Activated CD4-positive, alpha-beta T cell treated with anti-CD3 and anti-CD28 coated beads for 36 hours (primary cell): Measurements from ENCODE around the gene KCNJ16. TPM values are rescaled to one million over a fixed set of nuclear protein-coding genes. Genes with fewer than 3 reads are reported as not detected.

Experiments
- ATAC-seq: fragments of 200-7000 bp; cut with Tn5 transposase; one replicate; pipeline ENCODE4 v1.10.0; 2021; ENCODE audit warnings: mild to moderate bottlenecking, moderate library complexity
- CTCF ChIA-PET: fragments of 350-600 bp; sonication (Branson Sonifier 250); formaldehyde crosslinking; loops from one replicate; lab custom pipeline; 2021; ENCODE audit warnings: antibody characterized with exemption; lab: Charles Lee
- POLR2A ChIA-PET: fragments of 350-600 bp; sonication (Branson Sonifier 250); formaldehyde crosslinking; loops from one replicate; lab custom pipeline; 2021; ENCODE audit warnings: antibody characterized with exemption, inconsistent platforms; lab: Charles Lee
- DNase-seq: peaks from one replicate; pipeline ENCODE4 v3.0.0-alpha.2; 2020
- H3K27ac Mint-ChIP-seq: one replicate; pipeline ENCODE4 v1.8.0; 2021; ENCODE audit warnings: mixed read lengths
- H3K27me3 Mint-ChIP-seq: one replicate; pipeline ENCODE4 v1.8.0; 2021; ENCODE audit warnings: mixed read lengths
- H3K36me3 Mint-ChIP-seq: one replicate; pipeline ENCODE4 v1.8.0; 2021; ENCODE audit warnings: low read depth, mixed read lengths
- H3K4me1 Mint-ChIP-seq: one replicate; pipeline ENCODE4 v1.8.0; 2021; ENCODE audit warnings: mixed read lengths
- H3K4me3 Mint-ChIP-seq: one replicate; pipeline ENCODE4 v1.8.0; 2021; ENCODE audit warnings: mild to moderate bottlenecking, moderate library complexity, mixed read lengths
- H3K9me3 Mint-ChIP-seq: one replicate; pipeline ENCODE4 v1.8.0; 2021; ENCODE audit warnings: low read depth, mixed read lengths
- intact Hi-C, 2 experiments: fragments of 100-400 bp; cut with DNase I in 1 of 2; cut with micrococcal nuclease in 1 of 2; formaldehyde crosslinking; loops; one replicate each; pipeline versions ENCODE4 v1.14.2 to v1.15.1; 2022 to 2024; cut with DNase I, micrococcal nuclease
- total RNA-seq, 2 experiments: library from RNA; stranded (reverse); gene quantifications; one replicate each; pipeline ENCODE4 v1.2.3, GENCODE V29; 2021

KCNJ16 gene
- total RNA-seq, 2 experiments from 2014 or later, result not detected

DNA sequence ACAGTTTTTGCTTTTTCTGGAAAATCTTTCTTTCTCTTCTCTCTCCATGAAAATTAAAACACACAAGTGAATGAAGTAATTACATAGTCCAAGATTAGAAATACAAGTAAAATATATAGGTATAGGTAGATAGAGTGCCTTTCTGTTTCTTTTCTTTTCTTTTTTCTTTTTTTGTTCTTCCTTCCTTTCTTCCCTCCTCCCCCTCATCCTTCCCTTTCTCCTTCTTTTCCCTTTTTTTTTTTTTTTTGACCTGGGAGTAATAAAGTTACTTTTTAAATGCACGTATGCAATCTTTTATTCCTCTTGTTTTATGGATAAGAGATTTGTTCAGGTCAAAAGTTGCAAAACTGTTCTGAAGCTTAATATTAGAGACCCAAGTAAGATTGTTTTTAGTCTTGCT, 59.8 kb downstream of the KCNJ16 start:
- H3K36me3 Mint-ChIP-seq, result no peaks in the 10 kb centered on the region
- intact Hi-C loops, result no loop called here
- no peak for ATAC-seq
- ChIA-PET CTCF (no interaction called here), POLR2A (no interaction called here)
- no peak for DNase-seq
- peaks cover 8% of the 10 kb centered on the region for H3K27me3 Mint-ChIP-seq
- no peak overlapping the region for H3K27ac Mint-ChIP-seq
- H3K4me3 Mint-ChIP-seq, result no peak overlapping the region
- H3K9me3 Mint-ChIP-seq, result no peaks in the 10 kb centered on the region
- H3K4me1 Mint-ChIP-seq, result peaks cover 21% of the 10 kb centered on the region

- POLR2A ChIA-PET, result no interaction called here
- Mint-ChIP-seq H3K4me3 (no peak overlapping the region), H3K36me3 (no peaks in the 10 kb centered on the region), H3K9me3 (no peaks in the 10 kb centered on the region), H3K27me3 (peaks cover 10% of the 10 kb centered on the region), H3K4me1 (peaks cover 21% of the 10 kb centered on the region), H3K27ac (no peak overlapping the region)
- DNase-seq (no peak), ATAC-seq (no peak)
- CTCF ChIA-PET, result no interaction called here
- intact Hi-C loops, result loop anchor here in 1 of 2 experiments (2.0 kb wide), 1 partner anchor 29 kb away; no protein-coding TSS in a partner anchor
These were observed 61.1 kb downstream of the KCNJ16 start for GRCh38 chr17:70136131-70136530.

DNA sequence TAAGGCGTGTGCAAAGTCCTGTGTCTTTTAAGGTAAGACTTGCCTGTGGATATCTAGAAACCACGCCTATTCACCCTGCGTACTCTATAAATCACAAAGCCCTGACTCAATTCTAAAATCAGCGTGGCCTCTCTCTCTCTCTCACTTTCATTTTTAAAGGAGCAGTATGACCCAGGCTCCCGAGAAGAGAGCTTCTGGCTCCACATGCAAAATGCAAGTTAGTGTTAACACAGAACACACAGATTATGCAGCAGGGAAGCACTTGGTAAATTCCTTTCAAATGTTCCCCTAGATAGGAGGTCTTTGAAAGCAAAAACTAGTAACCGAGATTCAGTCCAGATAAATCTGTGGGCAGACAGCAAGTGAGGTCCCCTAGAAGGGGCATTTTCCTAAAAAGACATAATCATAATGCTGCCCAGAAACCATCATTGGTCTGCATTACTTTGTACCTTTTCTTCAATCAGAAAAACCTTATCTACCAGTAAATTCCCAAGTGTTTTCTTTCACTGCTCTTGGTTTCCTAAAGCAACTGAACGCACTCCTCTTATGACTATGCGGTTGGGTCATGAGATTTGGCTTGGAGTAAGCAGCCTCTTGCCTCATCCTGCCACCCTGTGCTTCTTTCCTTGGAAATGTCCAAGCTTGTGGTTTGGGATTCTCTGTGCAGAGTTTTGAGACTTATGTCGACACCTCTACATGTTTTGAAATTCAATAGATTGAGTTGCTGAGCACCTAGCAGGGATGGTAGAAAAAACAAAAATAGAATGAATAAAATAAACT, 62.6 kb downstream of the KCNJ16 start:
- H3K4me1 Mint-ChIP-seq, result peaks cover 21% of the 10 kb centered on the region
- no peak overlapping the region for H3K4me3 Mint-ChIP-seq
- peaks cover 7% of the 10 kb centered on the region for H3K27me3 Mint-ChIP-seq
- DNase-seq (peak; percentile 59), ATAC-seq (peak; percentile 98)
- H3K9me3 Mint-ChIP-seq, result no peaks in the 10 kb centered on the region
- peak overlapping the region; percentile 66 for H3K27ac Mint-ChIP-seq
- H3K36me3 Mint-ChIP-seq, result no peaks in the 10 kb centered on the region
- CTCF ChIA-PET, result interaction anchor here (0.5 kb wide), 2 partner anchors 34 to 628 kb away, joined by 3 read pairs; no protein-coding TSS in a partner anchor
- intact Hi-C loops, result loop anchor here in 1 of 2 experiments (1.0 to 2.0 kb wide), 2 partner anchors 31 to 810 kb away; partner anchors contain the start of gene ABCA5
- POLR2A ChIA-PET, result interaction anchor here (0.7 kb wide), 1 partner anchor 993 kb away, joined by 4 read pairs; no protein-coding TSS in a partner anchor

GRCh38 chr17:70138291-70138865, 63.4 kb downstream of the KCNJ16 start:
- DNase-seq, result no peak
- no peaks in the 10 kb centered on the region for H3K36me3 Mint-ChIP-seq
- H3K4me1 Mint-ChIP-seq, result peaks cover 21% of the 10 kb centered on the region
- intact Hi-C loops, result no loop called here
- ChIA-PET CTCF (no interaction called here), POLR2A (no interaction called here)
- H3K4me3 Mint-ChIP-seq, result no peak overlapping the region
- ATAC-seq, result no peak
- H3K27ac Mint-ChIP-seq, result no peak overlapping the region
- peaks cover 7% of the 10 kb centered on the region for H3K27me3 Mint-ChIP-seq
- no peaks in the 10 kb centered on the region for H3K9me3 Mint-ChIP-seq

GRCh38 chr17:70139449-70139993, 64.5 kb downstream of the KCNJ16 start:
- DNase-seq (no peak), ATAC-seq (no peak)
- no peak overlapping the region for H3K27ac Mint-ChIP-seq
- intact Hi-C loops, result no loop called here
- POLR2A ChIA-PET, result no interaction called here
- H3K4me1 Mint-ChIP-seq, result peaks cover 21% of the 10 kb centered on the region
- peaks cover 6% of the 10 kb centered on the region for H3K27me3 Mint-ChIP-seq
- CTCF ChIA-PET, result interaction anchor here (0.7 kb wide), 1 partner anchor 533 kb away, joined by 5 read pairs; no protein-coding TSS in a partner anchor
- no peaks in the 10 kb centered on the region for H3K36me3 Mint-ChIP-seq
- no peak overlapping the region for H3K4me3 Mint-ChIP-seq
- no peaks in the 10 kb centered on the region for H3K9me3 Mint-ChIP-seq

GRCh38 chr17:70144260-70144846, 69.3 kb downstream of the KCNJ16 start:
- ATAC-seq (no peak), DNase-seq (no peak)
- no peaks in the 10 kb centered on the region for H3K36me3 Mint-ChIP-seq
- POLR2A ChIA-PET, result no interaction called here
- H3K4me3 Mint-ChIP-seq, result no peak overlapping the region
- no peak overlapping the region for H3K27ac Mint-ChIP-seq
- H3K4me1 Mint-ChIP-seq, result no peaks in the 10 kb centered on the region
- CTCF ChIA-PET, result interaction anchor here (0.6 to 0.7 kb wide), 2 partner anchors 195 to 575 kb away, joined by 3 read pairs; no protein-coding TSS in a partner anchor
- no peaks in the 10 kb centered on the region for H3K9me3 Mint-ChIP-seq
- H3K27me3 Mint-ChIP-seq, result peaks cover 7% of the 10 kb centered on the region
- intact Hi-C loops, result loop anchor here (1.0 to 2.0 kb wide), 3 partner anchors 537 to 576 kb away; no protein-coding TSS in a partner anchor

- Mint-ChIP-seq H3K27ac (no peak overlapping the region), H3K27me3 (peaks cover 6% of the 10 kb centered on the region), H3K4me3 (no peak overlapping the region), H3K36me3 (no peaks in the 10 kb centered on the region), H3K9me3 (no peaks in the 10 kb centered on the region), H3K4me1 (no peaks in the 10 kb centered on the region)
- ATAC-seq, result no peak
- intact Hi-C loops, result no loop called here
- ChIA-PET POLR2A (no interaction called here), CTCF (interaction anchor here (1.3 kb wide), 1 partner anchor 585 kb away, joined by 3 read pairs; no protein-coding TSS in a partner anchor)
- no peak for DNase-seq
These were observed 78.2 kb downstream of the KCNJ16 start for GRCh38 chr17:70153210-70153609.

- no peaks in the 10 kb centered on the region for H3K9me3 Mint-ChIP-seq
- no peaks in the 10 kb centered on the region for H3K36me3 Mint-ChIP-seq
- H3K27ac Mint-ChIP-seq, result no peak overlapping the region
- POLR2A ChIA-PET, result no interaction called here
- H3K4me3 Mint-ChIP-seq, result no peak overlapping the region
- CTCF ChIA-PET, result interaction anchor here (0.7 kb wide), 1 partner anchor 191 kb away, joined by 3 read pairs; no protein-coding TSS in a partner anchor
- DNase-seq (no peak), ATAC-seq (no peak)
- H3K4me1 Mint-ChIP-seq, result no peaks in the 10 kb centered on the region
- peaks cover 10% of the 10 kb centered on the region for H3K27me3 Mint-ChIP-seq
- intact Hi-C loops, result no loop called here
These were observed 82.1 kb downstream of the KCNJ16 start for GRCh38 chr17:70157151-70157550.

- intact Hi-C loops, result no loop called here
- peaks cover 10% of the 10 kb centered on the region for H3K27me3 Mint-ChIP-seq
- H3K27ac Mint-ChIP-seq, result no peak overlapping the region
- ChIA-PET POLR2A (no interaction called here), CTCF (no interaction called here)
- H3K36me3 Mint-ChIP-seq, result no peaks in the 10 kb centered on the region
- no peaks in the 10 kb centered on the region for H3K4me1 Mint-ChIP-seq
- no peaks in the 10 kb centered on the region for H3K9me3 Mint-ChIP-seq
- ATAC-seq (no peak), DNase-seq (no peak)
- no peak overlapping the region for H3K4me3 Mint-ChIP-seq
These were observed 83.2 kb downstream of the KCNJ16 start for GRCh38 chr17:70158180-70158579.

DNA sequence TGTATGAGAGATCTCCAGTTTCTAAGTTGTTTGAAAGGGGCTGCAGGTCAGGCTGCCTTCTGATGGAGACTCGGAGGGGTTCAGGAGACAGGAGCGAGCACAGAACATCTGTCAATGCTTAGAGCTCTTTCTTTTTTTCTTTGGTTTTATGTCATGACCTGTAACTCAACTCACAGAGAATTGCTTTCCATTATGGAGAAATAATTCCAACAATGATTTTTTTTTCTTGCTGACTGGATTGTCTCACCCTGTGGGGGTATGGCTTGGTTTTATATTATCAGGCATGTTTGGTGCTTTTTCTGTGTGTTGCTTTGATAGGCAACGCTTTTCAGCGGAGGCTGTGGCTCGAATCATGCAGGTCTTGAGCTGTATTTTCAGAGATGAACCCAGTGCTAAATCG, 83.6 kb downstream of the KCNJ16 start:
- DNase-seq (no peak), ATAC-seq (no peak)
- intact Hi-C loops, result no loop called here
- Mint-ChIP-seq H3K27ac (no peak overlapping the region), H3K36me3 (no peaks in the 10 kb centered on the region), H3K27me3 (peaks cover 12% of the 10 kb centered on the region), H3K4me3 (no peak overlapping the region), H3K9me3 (no peaks in the 10 kb centered on the region), H3K4me1 (no peaks in the 10 kb centered on the region)
- POLR2A ChIA-PET, result no interaction called here
- CTCF ChIA-PET, result no interaction called here

GRCh38 chr17:70159980-70160379, 85.0 kb downstream of the KCNJ16 start:
- Mint-ChIP-seq H3K4me1 (no peaks in the 10 kb centered on the region), H3K9me3 (no peaks in the 10 kb centered on the region), H3K4me3 (no peak overlapping the region), H3K27me3 (peaks cover 12% of the 10 kb centered on the region), H3K27ac (no peak overlapping the region), H3K36me3 (no peaks in the 10 kb centered on the region)
- DNase-seq (no peak), ATAC-seq (no peak)
- intact Hi-C loops, result loop anchor here in 1 of 2 experiments (10.0 kb wide), 1 partner anchor 465 kb away; no protein-coding TSS in a partner anchor
- ChIA-PET CTCF (no interaction called here), POLR2A (no interaction called here)
